Measurements from ENCODE around the gene ST3GAL3. TPM values are rescaled to one million over a fixed set of nuclear protein-coding genes. Genes with fewer than 3 reads are reported as not detected.

ST3GAL3 gene
- total RNA-seq, 1 experiment from 2014 or later: 20.0 TPM

DNA sequence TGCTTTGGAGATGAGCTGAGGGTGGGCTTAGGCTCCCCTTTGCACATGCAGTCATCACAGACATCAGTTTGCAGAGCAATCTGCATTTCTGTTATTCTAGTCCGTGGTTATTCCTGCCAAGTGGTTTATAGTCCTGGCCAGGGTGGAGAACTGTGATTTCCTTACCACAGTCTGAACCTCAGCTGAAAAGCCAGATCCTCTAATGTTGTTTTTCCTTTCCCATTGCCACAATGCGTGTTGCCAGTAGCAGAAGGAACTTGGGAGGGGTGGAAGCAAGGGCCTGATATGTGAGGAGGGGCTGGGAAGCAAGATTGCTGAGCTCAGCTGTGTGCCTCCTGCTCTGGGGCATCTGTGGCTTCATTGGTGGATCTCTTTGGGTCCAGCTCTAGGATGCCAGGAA, 18.0 kb upstream of the ST3GAL3 start:
- Mint-ChIP-seq H3K4me1 (ENCODE audit: low read depth, unreplicated experiment) (no peaks in the 10 kb centered on the region), H3K27ac (ENCODE audit: unreplicated experiment) (no peak overlapping the region), H3K9me3 (ENCODE audit: low read depth, unreplicated experiment) (no peaks in the 10 kb centered on the region), H3K27me3 (ENCODE audit: unreplicated experiment) (no peaks in the 10 kb centered on the region), H3K4me3 (ENCODE audit: low read depth, unreplicated experiment) (no peak overlapping the region), H3K36me3 (ENCODE audit: insufficient read depth, unreplicated experiment) (peaks cover 41% of the 10 kb centered on the region)
- CTCF ChIA-PET: interaction anchor here (0.9 kb wide), 1 partner anchor 94 kb away, joined by 3 read pairs; no protein-coding TSS in a partner anchor
- DNase-seq: no peak
- no TSS peak for BruUV-seq (replicated peaks)
- intact Hi-C loops (cut with micrococcal nuclease; ENCODE audit: unreplicated experiment): no loop called here
- TF ChIP-seq, protein P1, sequence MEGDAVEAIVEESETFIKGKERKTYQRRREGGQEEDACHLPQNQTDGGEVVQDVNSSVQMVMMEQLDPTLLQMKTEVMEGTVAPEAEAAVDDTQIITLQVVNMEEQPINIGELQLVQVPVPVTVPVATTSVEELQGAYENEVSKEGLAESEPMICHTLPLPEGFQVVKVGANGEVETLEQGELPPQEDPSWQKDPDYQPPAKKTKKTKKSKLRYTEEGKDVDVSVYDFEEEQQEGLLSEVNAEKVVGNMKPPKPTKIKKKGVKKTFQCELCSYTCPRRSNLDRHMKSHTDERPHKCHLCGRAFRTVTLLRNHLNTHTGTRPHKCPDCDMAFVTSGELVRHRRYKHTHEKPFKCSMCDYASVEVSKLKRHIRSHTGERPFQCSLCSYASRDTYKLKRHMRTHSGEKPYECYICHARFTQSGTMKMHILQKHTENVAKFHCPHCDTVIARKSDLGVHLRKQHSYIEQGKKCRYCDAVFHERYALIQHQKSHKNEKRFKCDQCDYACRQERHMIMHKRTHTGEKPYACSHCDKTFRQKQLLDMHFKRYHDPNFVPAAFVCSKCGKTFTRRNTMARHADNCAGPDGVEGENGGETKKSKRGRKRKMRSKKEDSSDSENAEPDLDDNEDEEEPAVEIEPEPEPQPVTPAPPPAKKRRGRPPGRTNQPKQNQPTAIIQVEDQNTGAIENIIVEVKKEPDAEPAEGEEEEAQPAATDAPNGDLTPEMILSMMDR (IDR thresholded peaks at IDR 0.05; ENCODE audit: unreplicated experiment): no peak

DNA sequence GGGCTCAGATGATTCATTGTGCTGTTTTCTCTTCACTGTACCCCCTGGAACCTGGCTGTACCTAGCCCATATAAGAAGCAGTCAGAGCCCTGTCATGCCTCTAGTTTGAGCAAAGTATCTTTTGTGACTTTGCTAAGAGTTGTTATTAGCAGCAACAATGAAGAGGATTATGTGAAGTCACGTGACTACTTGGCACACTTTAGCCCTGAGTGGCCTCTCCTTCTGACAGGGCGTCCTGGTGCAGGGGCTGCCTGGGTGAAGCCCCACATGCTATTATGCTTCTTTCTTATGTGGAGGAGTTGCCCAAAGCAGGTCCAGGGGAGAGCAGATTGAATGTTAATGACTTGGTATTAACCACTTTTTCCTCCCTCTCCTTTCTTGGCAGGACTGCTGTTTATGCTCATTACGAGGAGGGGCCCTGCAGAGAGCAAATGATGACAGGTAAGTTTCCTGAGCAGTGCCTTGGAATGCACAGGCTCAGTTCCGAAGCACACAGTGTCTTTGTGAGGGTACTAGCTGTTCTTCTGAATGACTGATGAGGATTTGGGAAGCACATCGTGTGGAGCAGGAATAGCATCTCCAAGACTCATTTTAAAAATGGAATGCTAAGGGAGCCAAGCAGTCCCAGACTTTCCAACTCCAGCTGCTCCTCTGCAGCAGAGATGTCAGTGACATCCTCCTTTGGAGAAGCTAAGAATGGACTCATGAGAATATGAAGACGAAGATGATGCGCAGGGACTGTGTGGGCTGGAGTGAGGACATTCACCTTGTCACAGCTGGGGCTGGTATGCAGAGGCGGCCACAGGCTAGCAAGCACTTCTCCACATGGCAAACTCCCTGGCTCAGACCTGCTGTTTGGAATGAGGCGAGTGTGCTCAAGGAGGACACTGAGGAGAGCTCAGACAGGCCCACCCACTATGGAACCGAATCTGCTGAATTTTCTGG, 15.2 kb upstream of the ST3GAL3 start:
- intact Hi-C loops (cut with micrococcal nuclease; ENCODE audit: unreplicated experiment): no loop called here
- H3K27me3 Mint-ChIP-seq (ENCODE audit: unreplicated experiment): no peaks in the 10 kb centered on the region
- no peak for DNase-seq
- no peaks in the 10 kb centered on the region for H3K9me3 Mint-ChIP-seq (ENCODE audit: low read depth, unreplicated experiment)
- H3K4me3 Mint-ChIP-seq (ENCODE audit: low read depth, unreplicated experiment): no peak overlapping the region
- TF ChIP-seq, protein P1 (IDR thresholded peaks at IDR 0.05; ENCODE audit: unreplicated experiment): no peak
- no peak overlapping the region for H3K27ac Mint-ChIP-seq (ENCODE audit: unreplicated experiment)
- BruUV-seq (replicated peaks): no TSS peak
- H3K4me1 Mint-ChIP-seq (ENCODE audit: low read depth, unreplicated experiment): no peaks in the 10 kb centered on the region
- CTCF ChIA-PET: no interaction called here
- H3K36me3 Mint-ChIP-seq (ENCODE audit: insufficient read depth, unreplicated experiment): peaks cover 20% of the 10 kb centered on the region

DNA sequence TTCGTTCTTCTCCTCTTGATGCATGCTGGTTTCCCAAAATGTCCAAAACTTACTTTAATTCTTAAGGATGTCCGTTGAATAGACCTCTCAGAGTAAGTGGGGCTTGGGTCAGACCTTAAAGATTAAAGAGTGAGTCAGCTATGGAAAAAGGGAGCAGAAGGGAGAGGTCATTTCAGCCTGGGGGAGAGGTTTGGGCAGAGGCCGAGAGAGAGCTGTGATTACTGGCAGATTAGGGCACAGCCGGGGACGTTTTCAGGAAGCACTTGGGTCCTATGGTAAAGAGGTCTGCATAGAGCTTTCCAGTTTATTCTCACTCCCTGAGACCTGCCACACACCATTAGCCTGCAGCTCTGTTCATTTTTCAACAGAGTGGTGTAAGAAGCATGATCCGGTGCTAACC, 14.0 kb upstream of the ST3GAL3 start:
- no TSS peak for BruUV-seq (replicated peaks)
- H3K4me3 Mint-ChIP-seq (ENCODE audit: low read depth, unreplicated experiment): no peak overlapping the region
- H3K27ac Mint-ChIP-seq (ENCODE audit: unreplicated experiment): no peak overlapping the region
- no peaks in the 10 kb centered on the region for H3K9me3 Mint-ChIP-seq (ENCODE audit: low read depth, unreplicated experiment)
- H3K4me1 Mint-ChIP-seq (ENCODE audit: low read depth, unreplicated experiment): no peaks in the 10 kb centered on the region
- DNase-seq: no peak
- TF ChIP-seq, protein P1 (IDR thresholded peaks at IDR 0.05; ENCODE audit: unreplicated experiment): no peak
- H3K36me3 Mint-ChIP-seq (ENCODE audit: insufficient read depth, unreplicated experiment): peaks cover 22% of the 10 kb centered on the region
- CTCF ChIA-PET: no interaction called here
- H3K27me3 Mint-ChIP-seq (ENCODE audit: unreplicated experiment): no peaks in the 10 kb centered on the region
- intact Hi-C loops (cut with micrococcal nuclease; ENCODE audit: unreplicated experiment): no loop called here

DNA sequence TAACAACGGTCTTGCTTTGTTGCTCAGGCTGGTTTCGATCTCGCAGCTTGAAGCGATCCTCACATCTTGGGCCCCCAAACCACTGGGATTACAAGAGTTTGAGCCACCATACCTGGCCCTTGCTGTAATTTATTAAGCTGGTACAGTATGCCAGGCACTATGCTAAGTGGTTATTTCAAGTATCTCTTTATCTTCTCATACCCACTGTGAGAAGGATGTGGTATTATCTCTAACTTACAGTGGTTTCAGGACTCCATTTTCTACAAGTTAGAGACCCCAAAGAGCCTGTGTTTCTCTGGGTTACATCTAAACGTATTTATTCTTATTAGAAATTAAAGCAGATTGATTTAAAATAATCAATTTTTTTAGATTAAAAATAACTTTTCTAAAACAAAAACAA, 8.1 kb upstream of the ST3GAL3 start:
- no peak for DNase-seq
- Mint-ChIP-seq H3K4me1 (ENCODE audit: low read depth, unreplicated experiment) (no peaks in the 10 kb centered on the region), H3K9me3 (ENCODE audit: low read depth, unreplicated experiment) (no peaks in the 10 kb centered on the region), H3K27ac (ENCODE audit: unreplicated experiment) (no peak overlapping the region), H3K36me3 (ENCODE audit: insufficient read depth, unreplicated experiment) (peaks cover 33% of the 10 kb centered on the region), H3K27me3 (ENCODE audit: unreplicated experiment) (no peaks in the 10 kb centered on the region), H3K4me3 (ENCODE audit: low read depth, unreplicated experiment) (no peak overlapping the region)
- TF ChIP-seq, protein P1 (IDR thresholded peaks at IDR 0.05; ENCODE audit: unreplicated experiment): no peak
- intact Hi-C loops (cut with micrococcal nuclease; ENCODE audit: unreplicated experiment): no loop called here
- no TSS peak for BruUV-seq (replicated peaks)
- CTCF ChIA-PET: no interaction called here
